Rectal smooth muscle tissue (tissue), 1 donor: Measurements from ENCODE around the gene XYLB.
"Not testable (repeated sequence)": the region's sequence is repeated elsewhere in the genome, so short reads cannot be mapped to it uniquely, and the experiment has no call there.

Experiments
- H3K27ac ChIP-seq: one replicate; pipeline ENCODE4 v1.7.0; 2013; ENCODE audit warnings: low read depth, low read length, inconsistent platforms
- H3K27me3 ChIP-seq: one replicate; pipeline ENCODE4 v1.7.0; 2013; ENCODE audit warnings: low read length; ENCODE audit not compliant: control insufficient read depth, insufficient read depth
- H3K36me3 ChIP-seq: one replicate; pipeline ENCODE4 v1.7.0; 2013; ENCODE audit warnings: low read length; ENCODE audit not compliant: control insufficient read depth, insufficient read depth
- H3K4me1 ChIP-seq: one replicate; pipeline ENCODE4 v1.7.0; 2013; ENCODE audit warnings: low read length; ENCODE audit not compliant: control insufficient read depth, insufficient read depth
- H3K4me3 ChIP-seq: one replicate; pipeline ENCODE4 v1.7.0; 2013; ENCODE audit warnings: low read length
- H3K9ac ChIP-seq: one replicate; pipeline ENCODE4 v1.7.0; 2013; ENCODE audit warnings: low read length

Gene XYLB

GRCh38 chr3:38387862-38388261, 41.3 kb downstream of the XYLB start:
- H3K9ac ChIP-seq = no peak overlapping the region
- H3K36me3 ChIP-seq = peaks cover 2% of the 10 kb centered on the region
- H3K4me3 ChIP-seq = no peak overlapping the region
- H3K27ac ChIP-seq = no peak overlapping the region
- H3K4me1 ChIP-seq = no peaks in the 10 kb centered on the region
- no peaks in the 10 kb centered on the region for H3K27me3 ChIP-seq

- H3K27ac ChIP-seq = no peak overlapping the region
- H3K36me3 ChIP-seq = peaks cover 2% of the 10 kb centered on the region
- H3K4me3 ChIP-seq = no peak overlapping the region
- H3K27me3 ChIP-seq = no peaks in the 10 kb centered on the region
- H3K4me1 ChIP-seq = no peaks in the 10 kb centered on the region
- no peak overlapping the region for H3K9ac ChIP-seq
These were observed 46.1 kb downstream of the XYLB start for GRCh38 chr3:38392604-38393163.

- Histone ChIP-seq H3K27me3 (no peaks in the 10 kb centered on the region), H3K36me3 (peaks cover 2% of the 10 kb centered on the region), H3K4me3 (no peak overlapping the region)
These were observed 49.7 kb downstream of the XYLB start for GRCh38 chr3:38396239-38396638.

GRCh38 chr3:38396861-38397260, 50.3 kb downstream of the XYLB start:
- Histone ChIP-seq H3K4me1 (no peaks in the 10 kb centered on the region), H3K36me3 (no peaks in the 10 kb centered on the region), H3K4me3 (no peak overlapping the region), H3K27ac (no peak overlapping the region), H3K9ac (no peak overlapping the region), H3K27me3 (no peaks in the 10 kb centered on the region)

More at GRCh38 chr3:38396239-38396638, 49.7 kb downstream of the XYLB start:
- Histone ChIP-seq H3K4me1 (no peaks in the 10 kb centered on the region), H3K9ac (no peak overlapping the region), H3K27ac (no peak overlapping the region)

DNA sequence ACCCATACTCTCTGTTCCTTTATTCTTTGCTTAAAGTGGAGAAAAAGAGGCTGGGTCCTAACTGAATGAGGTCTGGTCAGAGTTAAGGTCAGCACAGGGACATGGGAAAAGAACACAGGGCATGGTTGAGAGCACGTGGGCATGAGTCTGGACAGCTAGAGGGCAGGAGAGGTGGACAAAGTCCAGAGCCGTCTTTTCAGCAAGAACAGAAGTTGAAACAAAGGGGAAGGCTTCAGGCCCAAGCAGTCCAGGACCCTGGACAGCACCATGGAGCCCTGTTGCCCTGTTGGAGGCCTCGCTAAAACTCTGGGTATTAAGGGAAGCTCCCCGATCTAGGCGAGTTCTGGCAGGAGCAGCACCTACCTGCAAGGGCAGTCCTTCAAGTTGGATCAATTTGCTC, 50.7 kb downstream of the XYLB start:
- no peak overlapping the region for H3K4me3 ChIP-seq
- no peaks in the 10 kb centered on the region for H3K27me3 ChIP-seq
- H3K4me1 ChIP-seq = no peaks in the 10 kb centered on the region
- H3K27ac ChIP-seq = no peak overlapping the region
- no peak overlapping the region for H3K9ac ChIP-seq
- H3K36me3 ChIP-seq = no peaks in the 10 kb centered on the region

DNA sequence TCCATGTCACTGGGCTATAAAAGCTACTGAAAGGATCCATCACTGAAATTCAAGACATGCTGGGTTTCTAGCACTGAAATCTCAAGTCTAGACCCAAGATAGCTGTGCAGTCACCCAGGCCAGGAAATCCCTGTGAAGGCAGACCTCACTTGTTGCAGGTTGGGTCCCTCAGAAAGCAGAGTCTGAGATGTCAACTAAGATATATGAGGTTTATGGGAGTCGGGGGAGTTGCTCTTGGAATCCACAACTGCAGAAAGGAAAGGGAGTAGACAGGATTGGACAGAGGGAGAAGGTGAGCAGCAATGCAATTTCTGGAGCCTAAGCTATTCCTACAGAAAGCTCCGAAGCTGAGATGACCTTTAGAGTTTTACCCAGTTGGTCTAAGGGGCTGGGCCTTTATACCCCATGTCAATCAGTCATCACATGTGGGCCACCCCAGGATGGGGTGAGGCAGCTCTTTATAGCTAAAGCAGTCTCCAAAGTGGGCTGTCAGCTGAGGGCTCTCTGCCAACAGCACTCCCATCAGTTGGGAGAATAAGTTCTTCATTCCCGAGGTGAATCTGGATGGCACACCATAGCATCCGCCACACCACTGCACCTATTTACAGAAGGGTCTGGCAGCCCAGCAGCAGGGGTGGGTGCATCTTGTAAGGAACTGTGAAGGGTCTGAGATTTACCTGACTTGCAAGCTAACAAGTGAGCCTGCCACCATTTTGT, 54.8 kb downstream of the XYLB start:
- Histone ChIP-seq H3K36me3 (peaks cover 6% of the 10 kb centered on the region), H3K27me3 (no peaks in the 10 kb centered on the region)

DNA sequence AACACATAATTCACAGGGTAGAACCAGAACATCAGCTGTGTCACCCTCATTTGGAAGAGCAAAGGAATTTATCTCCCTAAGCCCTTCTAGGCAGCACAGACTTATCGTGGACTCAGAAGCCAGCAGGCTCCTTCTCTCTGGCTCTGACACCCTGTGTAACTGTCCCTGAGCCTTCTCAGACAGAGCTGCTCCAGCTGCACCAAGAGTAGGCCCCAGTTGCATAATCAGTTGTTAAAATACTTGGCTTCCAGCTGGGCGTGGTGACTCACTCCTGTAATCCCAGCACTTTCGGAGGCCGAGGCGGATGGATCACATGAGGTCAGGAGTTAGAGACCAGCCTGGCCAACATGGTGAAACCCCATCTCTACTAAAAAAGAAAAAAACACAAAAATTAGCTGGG, 57.7 kb downstream of the XYLB start:
- no peak overlapping the region for H3K27ac ChIP-seq
- no peak overlapping the region for H3K4me3 ChIP-seq
- H3K36me3 ChIP-seq = peaks cover 6% of the 10 kb centered on the region
- no peaks in the 10 kb centered on the region for H3K27me3 ChIP-seq
- no peak overlapping the region for H3K9ac ChIP-seq
- H3K4me1 ChIP-seq = no peaks in the 10 kb centered on the region

More for the DNA sequence above, 54.8 kb downstream of the XYLB start:
- Histone ChIP-seq H3K4me1 (no peaks in the 10 kb centered on the region), H3K9ac (no peak overlapping the region), H3K27ac (no peak overlapping the region), H3K4me3 (no peak overlapping the region)

GRCh38 chr3:38411591-38411990, 65.0 kb downstream of the XYLB start:
- Histone ChIP-seq H3K27ac (no peak overlapping the region), H3K9ac (no peak overlapping the region), H3K36me3 (no peaks in the 10 kb centered on the region), H3K4me3 (no peak overlapping the region), H3K4me1 (no peaks in the 10 kb centered on the region), H3K27me3 (no peaks in the 10 kb centered on the region)

- not testable (repeated sequence) for H3K27ac ChIP-seq, H3K36me3 ChIP-seq, H3K9ac ChIP-seq, H3K4me3 ChIP-seq, H3K4me1 ChIP-seq, H3K27me3 ChIP-seq
These were observed 74.2 kb downstream of the XYLB start for GRCh38 chr3:38420758-38421157.

GRCh38 chr3:38421679-38422336, 75.2 kb downstream of the XYLB start:
- Histone ChIP-seq H3K27ac (no peak overlapping the region), H3K27me3 (no peaks in the 10 kb centered on the region), H3K9ac (no peak overlapping the region), H3K4me3 (no peak overlapping the region), H3K4me1 (no peaks in the 10 kb centered on the region), H3K36me3 (no peaks in the 10 kb centered on the region)

DNA sequence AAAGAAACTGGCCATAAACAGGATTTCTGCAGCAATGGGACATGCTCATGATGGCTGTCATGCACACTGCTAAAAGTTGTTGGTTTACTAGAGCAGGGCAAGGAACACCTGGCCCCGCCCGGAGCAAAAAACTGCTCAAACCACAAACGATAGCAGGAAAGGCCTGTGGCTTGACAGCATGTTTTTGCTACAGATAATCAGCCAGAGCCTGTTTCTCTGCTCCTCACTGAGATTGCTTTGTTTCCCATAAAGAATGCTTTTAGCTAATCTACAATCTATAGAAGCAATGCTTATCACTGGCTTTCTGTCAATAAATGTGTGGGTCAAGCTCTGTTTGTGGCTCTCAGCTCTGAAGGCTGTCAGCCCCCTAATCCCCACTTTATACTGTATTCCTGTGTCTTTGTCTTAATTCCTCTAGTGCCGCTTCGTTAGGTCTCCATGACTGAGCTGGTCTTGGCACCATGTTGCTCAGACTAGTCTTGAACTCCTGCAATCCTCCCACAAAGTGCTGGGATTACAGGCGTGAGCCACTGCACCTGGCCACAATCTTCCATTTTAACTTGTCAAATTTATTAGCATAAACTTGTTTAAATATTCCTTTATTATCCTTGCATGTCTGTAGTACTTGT, 80.3 kb downstream of the XYLB start:
- H3K27ac ChIP-seq, H3K36me3 ChIP-seq, H3K9ac ChIP-seq, H3K27me3 ChIP-seq, H3K4me1 ChIP-seq, H3K4me3 ChIP-seq: not testable (repeated sequence)

DNA sequence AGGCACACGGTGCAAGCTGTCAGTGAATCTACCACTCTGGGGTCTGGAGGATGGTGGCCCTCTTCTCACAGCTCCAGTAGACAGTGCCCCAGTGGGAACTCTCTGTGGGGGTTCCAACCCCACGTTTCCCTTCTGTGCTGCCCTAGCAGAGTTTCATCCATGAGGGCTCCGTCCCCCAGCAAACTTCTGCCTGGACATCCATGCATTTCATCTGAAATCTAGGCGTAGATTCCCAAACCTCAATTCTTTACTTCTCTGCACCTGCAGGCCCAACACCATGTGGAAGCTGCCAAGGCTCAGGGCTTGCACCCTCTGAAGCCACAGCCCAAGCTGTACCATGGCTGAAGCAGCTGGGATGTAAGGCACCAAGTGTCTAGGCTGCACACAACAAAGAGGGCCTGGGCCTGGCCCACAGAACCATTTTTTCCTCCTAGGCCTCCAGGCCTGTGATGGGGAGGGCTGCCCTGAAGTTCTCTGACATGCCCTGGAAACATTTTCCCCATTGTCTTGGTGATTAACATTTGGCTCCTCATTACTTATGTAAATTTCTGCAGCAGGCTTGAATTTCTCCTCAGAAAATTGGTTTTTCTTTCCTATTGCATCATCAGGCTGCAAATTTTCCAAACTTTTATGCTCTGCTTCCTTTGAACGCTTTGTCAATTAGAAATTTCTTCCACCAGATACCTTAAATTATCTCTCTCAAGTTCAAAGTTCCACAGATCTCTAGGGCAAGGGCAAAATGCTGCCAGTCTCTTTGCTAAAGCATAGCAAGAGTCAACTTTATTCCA, 86.5 kb downstream of the XYLB start:
- not testable (repeated sequence) for H3K9ac ChIP-seq, H3K36me3 ChIP-seq, H3K27ac ChIP-seq, H3K27me3 ChIP-seq, H3K4me3 ChIP-seq, H3K4me1 ChIP-seq
